Activated CD4-positive, CD25-positive, alpha-beta regulatory T cell treated with anti-CD3 and anti-CD28 coated beads, Interleukin-2, amount 50 U/mL, for 16 hours (primary cell): ENCODE data around the gene CRISPLD2.

Experiments
- DNase-seq: peaks from one replicate; pipeline ENCODE4 v3.0.0-alpha.2; 2020; ENCODE audit warnings: low read depth, low spot score

CRISPLD2 gene

DNA sequence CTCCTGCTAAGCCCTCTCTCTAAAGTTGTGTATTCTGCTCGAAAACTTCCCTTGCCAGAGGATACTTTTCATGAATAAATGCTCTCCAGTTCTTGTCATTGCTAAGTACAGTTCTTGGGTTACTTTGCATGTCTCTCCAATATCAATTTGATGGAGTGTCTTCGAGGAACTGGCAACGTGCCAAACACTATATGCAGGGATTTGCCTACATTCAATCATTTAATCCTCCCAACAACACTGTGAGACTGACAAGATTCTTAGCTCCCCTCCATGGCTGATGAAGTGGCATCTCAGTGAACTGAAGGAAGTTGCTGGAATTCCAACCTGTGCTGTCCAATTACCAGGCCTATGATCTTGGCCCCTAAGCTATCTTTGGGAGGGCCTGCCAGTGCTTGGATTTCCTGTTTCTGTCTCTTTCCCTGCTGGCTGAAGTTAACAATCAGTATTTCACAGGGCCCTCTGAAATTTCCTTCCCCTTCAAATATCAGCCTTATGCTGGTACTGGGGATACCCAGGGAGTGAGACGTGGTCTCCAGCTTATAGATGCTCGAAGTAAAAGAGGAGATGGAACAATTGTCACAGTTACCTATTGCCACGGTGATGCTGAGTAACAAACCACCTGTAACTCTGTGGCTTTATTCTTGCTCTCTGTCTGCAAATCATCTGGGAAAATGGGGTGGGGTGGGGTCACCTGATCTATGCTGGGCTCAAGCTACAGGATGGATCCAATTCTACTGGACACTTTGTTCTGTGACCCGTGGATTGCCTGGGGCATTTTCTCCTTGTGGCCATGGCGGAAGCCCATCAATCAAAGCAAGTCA is 19.4 kb upstream of the CRISPLD2 start:
- no peak for DNase-seq

DNA sequence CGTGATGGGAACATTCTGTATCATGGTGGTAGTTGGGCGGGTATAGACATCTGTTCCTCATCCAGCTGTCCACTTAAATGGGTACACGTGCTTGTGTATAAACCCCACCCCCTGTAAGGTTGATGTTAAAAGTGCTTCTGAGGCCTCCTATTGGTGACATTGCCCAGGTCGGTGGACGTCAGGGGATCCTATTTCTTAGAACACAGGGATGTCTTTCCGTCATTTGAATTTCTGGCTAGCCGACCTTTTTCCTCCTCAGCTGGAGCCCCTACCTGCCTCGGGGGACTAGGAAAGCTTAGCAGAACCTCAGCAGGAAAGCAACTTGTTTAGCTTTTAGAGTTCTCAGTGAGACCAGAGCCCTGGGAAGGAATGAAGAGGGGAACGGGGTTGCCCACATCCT is 16.6 kb upstream of the CRISPLD2 start:
- no peak for DNase-seq

DNA sequence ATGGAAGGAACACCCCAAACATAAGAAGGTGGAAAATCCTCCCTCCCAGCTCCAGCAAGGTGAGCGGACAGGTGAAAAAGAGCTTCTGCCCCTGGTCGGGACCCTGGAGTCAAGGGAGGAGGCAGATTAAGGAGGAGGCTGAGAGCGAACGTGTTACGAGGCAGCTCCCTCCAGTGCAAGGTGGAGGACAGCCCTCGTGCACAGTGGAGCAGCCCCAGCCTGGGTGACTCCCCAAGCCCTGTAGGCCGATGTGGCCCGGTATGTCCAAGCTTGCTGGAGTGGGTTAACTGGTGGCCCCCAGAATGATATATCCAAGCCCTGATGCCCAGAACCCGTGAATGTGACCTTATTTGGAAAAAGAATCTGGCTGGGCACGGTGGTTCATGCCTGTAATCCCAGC is 15.5 kb upstream of the CRISPLD2 start:
- no peak for DNase-seq

DNA sequence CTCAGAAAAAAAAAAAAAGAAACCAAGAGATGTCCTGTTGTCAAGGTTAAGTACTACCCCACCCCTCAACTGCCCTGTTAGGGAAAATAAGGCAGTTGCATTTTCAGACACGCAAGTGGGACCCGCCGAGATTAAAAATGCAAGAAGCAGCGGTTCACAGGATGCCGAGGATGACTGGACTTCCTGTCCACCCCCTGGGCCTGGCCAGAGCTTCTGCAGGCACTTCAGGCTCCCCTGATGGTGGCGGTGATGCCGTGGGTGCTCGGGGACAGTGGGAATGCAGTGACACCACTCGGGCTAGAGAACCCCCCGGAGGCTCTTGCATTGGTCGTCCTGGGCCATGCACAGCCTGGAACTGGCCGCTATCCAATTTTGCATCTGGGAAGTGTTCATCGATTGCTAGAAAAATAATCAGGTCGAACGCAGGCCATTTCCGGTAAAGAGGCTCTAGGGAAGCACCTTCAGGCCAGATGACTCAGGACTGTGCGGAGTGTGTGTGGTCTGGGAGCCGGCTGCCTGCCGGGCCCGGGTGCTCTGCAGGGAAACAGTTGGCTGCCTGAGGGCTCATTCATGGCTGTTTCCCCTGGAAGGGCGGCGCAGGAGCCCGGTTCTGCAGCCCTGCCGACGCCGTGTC is 13.4 kb upstream of the CRISPLD2 start:
- DNase-seq: no peak

DNA sequence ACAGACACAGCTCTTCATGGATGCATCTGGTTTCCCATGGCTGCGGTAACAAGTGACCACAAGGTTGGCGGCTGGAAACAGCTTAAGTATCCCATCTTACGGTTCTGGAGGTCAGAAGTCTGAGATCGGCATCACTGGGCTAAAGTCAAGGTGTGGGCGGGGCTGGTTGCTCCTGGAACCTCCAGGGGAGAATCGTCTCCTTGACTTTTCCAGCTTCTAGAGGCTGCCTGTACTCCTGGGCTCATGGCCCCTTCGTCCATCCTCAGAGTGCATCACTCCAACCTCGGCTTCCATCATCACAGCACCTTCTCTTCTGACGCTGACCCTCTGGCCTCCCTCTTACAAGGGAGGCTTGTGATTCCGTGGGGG is 12.9 kb upstream of the CRISPLD2 start:
- no peak for DNase-seq

DNA sequence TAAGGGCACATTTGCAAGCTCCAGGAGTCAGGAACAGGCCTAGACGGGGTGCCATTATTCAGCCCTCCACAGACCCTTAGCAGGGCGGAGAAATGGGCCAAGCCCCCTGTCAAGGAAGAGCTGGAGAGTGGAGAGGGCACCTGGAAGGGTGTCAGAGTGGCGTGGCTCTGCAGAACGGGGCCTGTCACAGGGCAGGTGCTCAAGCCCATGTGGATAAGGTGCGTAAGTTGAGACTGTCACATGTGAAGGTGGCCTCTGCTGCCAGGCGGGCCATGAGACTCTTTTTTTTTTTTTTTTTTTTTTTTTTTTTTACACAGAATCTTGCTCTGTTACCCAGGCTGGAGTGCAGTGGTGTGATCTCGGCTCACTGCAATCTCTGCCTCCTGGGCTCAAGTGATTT is 12.0 kb upstream of the CRISPLD2 start:
- DNase-seq: no peak

DNA sequence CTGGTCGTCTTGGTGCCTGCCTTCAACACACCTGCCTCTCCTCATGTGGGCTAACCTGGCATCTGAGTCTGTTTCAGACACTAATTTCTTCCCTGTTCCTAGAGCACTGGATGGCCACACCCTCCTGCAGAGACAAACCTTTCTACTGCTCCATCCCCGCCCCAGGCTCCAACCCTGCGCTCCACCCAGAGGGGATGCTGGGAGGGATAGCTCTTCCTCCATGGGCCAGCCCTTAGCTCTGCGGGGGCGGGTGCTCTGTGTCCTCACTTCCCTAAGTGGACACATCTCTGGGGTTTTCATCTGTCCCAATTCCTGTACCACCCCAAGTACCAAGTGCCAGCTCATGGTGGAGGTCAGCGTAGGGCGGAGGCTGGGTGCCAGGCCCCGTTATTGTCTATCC is 11.0 kb upstream of the CRISPLD2 start:
- no peak for DNase-seq

DNA sequence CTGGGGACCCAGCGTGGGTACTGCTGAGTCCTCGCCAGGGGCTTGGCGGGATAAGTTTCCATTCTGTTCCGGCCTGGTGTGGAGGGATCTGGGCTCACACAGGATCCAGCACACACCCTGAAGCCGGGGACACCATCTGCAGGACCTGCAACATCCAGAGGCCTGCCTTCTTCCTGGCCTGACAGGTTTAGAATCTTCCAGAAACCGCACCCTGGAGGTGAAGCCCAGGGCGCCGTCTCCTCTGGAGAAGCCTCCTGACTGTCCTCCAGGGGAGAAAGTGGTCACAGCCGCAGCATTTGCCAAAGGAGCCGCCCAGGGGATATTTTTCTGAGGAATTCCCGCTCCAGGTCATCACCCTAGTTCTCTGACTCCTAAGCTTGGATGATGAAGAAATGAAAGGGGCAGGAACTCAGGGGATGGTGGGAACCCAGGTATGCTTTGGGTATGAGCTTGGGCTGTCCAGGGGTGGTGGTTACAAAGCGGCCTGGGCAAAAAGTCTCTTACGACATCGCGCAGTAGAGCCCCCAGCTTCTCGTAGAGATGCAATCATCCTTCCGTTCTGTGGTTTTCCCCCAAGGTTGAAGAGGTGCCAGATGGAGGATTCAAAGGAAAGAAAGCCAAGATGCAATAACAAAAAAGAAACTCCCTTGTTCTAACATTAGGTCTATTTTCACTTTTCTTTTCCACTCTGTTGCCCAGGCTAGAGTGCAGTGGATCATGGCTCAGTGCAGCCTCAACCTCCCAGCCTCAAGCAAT is 9.1 kb upstream of the CRISPLD2 start:
- DNase-seq: no peak

DNA sequence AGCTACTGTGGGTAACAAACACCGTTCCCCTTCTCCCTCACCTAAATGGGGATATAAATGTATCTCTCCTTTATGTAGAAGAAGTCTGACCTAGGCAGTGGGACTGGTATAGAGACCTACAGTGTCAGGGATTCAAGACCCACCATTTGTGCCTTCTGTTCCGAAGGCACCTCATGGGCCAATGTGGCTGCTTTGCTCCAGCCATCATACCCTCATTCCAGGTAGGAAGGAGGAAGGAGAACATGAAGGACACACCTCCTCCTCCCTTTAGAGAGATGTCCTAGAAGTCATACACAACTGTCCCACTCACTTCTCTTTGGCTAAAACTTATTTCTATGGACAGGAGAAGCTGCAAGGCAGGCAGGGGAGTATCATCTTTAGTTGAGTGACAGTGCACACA is 8.3 kb upstream of the CRISPLD2 start:
- DNase-seq: no peak

DNA sequence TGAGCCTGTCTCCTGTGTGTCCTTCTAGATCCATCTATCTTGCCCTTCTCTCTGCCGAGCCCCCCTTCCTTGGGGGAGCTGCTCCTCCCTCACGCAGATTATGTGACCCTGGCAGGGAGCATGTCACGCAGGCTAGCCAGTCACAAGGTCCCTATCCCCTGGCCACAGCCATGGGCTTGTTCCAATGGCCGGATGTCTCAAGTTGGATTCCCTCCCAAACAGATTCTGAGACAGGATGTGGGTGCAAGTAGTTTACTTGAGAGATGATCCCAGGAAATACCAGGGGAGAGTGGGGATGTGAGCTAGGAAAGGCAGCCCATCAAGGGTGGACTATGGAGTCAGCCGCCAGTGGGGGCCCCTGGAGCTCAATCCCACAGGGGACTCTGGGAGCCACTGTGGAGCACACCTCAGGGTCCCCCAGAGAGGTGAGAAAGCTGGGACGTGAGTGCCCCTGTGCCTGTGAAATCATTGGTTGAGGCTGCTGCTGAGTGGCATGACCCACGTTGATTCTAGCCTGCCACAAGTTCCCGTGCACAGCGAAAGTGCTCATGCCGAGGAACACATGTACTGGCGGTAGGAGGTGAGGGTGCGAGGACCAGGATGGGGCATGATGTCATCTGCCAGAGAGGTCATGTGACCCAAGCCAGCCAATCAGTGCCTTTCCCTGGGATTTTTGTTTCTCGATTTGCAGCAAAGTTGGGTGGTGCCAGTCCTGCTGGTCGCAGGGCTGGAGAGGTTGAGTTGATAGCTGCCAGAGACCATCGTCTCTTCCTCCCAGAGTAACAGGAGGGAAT is 6.4 kb upstream of the CRISPLD2 start:
- DNase-seq: no peak

DNA sequence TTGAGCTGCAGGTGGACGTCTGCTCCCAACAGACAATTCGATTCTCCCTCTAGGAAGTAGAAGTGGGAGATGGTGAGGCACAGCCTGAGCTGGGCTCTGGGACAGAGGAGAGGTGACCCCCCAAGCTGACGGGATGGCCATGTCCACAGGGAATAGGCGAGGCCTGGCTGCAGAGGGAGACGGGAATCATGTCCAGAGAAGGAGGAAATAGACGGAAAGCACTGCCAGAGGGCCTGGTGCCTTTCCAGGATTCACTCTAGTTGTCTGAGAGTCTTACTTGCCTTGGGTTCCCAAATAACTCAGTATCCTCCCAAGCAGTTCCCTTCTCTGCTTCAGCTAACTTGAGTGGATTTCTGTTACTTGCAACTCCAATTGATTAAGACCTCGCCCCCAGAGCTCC is 4.3 kb upstream of the CRISPLD2 start:
- DNase-seq: no peak

DNA sequence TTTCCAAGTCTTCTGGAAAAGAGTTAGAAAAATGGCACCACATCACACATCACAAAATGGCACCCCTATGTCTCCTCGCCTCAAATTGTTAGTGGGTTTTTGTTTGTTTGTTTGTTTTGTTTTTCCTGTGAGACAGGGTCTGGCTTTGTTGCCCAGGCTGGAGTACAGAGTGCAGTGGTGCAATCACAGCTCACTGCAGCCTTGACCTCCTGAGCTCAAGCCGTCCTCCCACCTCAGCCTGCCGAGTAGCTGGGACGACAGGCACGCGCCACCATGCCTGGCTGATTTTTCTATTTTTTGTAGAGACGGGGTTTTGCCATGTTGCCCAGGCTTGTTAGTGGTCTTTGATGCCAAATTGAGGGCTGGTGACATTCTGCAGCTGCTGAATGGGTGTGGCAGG is 3.8 kb upstream of the CRISPLD2 start:
- DNase-seq: no peak

DNA sequence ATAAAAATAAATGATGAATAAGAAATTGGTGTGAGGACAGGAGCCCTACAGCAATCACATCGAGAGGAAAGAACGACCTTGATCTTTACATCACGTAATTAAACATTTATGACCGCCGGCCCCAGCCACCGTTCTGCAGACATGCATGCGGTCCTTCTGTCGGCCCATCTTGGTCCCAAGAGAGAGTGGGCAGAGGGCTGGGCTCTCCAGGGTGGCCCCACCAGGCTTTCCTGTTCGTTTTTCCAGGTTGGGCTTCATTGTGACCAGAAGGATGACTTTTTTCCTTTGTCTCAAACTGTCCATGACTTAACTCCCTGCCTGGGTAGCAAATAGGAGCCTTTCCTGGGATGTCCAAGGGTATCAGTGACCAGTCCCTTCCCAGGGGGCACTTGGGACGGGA is 3.3 kb upstream of the CRISPLD2 start:
- no peak for DNase-seq

DNA sequence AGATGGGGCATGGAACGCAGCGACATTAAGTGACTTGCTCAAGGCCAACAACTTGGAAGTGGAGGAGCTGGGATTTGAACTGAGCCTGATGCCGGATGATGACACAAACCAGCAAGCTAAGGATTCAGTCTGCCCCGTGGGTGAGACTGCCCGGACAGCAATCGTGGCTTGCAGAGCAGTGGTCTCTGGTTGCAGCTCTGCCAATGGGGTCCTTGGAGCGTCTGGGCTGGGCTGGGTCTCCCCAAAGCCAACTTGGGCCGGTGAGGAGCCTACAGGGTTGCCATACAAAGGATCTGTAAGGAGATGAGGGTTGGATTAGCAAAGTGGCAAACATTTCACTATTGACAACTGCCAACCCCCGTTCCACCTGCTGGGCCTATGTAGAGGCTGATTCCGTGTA is 2.6 kb upstream of the CRISPLD2 start:
- no peak for DNase-seq

DNA sequence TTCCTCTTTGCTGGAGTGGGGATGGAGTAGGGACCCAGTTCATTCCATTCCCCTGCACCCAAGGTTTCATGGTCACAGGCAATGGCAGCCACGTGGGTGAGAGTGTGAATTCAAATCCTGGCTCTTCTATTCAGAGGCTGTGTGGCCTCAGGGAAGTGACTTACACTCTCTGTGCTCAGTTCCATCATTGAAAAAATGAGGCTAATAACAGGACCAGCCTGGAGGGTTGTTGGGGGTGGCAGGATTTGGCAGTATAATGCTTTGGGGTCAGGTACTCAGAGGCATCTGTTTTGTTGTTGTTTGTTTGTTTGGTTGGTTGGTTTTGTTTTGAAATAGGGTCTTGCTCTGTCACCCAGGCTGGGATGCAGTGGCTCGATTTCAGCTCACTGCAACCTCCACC is 2.2 kb upstream of the CRISPLD2 start:
- DNase-seq: no peak

DNA sequence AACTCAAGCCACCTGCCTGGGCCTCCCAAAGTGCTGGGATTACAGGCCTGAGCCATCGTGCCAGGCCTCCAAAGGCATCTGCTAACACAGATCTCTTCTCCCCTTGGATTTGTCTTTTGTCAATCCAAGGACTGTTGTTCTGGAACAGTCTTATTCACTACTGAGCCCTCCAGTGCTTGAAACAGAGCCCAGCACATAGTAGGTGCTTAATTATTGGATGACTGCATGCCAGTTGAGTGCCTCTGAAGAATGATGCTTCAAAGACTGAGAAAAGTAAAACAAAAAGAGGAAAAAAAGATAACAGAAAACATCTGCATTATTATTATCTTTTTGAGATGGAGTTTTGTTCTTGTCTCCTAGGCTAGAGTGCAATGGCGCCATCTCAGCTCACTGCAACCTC is 1.7 kb upstream of the CRISPLD2 start:
- DNase-seq: no peak

DNA sequence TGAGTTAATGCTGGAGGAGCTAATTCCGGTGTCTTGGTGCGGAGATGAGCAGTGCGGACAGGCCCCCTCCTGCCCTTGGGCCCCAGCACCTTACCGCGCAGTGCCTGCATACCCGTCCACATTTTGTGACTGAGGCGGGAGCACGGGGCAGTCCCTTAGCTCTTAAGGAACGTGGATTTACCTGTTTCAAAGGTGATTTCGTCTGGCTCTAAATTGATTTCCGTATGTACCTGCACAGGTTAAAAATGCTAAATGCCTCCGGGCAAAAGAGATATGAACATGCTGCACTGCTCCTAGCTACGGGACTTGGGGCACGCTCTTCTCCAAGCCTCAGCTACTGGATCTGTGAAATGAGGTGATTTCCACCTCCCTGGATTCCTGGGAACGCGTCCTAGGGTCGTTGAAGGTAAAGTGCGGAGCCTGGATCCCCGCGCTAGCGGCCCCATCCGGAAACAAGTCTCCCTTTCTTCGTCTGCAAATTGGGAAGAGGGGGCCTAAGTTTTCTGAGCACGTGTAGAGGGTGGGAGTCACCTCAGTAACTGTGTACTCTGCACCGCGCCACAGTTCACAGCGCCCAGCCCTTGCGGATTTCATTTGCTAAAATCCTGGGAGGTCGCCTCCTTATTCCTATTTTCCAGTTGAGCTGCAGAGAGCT is 669 bp upstream of the CRISPLD2 start:
- DNase-seq: no peak

DNA sequence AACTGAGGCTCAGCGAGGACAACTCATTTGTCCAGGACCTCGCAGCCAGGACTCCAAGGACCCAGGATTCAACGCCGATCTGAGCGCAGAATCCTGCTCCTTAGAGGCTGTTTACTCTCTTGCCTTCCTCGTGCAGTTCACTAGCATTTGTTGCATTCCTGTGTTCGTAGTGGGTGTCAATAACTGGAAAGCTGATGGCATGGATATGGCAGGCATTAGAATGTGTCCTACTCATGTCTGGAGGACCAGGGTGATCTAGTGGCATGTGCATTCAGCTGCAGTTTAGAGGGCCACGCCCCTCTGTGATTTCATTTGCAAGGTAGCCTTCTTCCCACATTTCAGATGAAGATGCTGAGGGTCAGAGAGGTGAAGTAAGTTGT is 510 bp downstream of the CRISPLD2 start:
- DNase-seq: no peak

DNA sequence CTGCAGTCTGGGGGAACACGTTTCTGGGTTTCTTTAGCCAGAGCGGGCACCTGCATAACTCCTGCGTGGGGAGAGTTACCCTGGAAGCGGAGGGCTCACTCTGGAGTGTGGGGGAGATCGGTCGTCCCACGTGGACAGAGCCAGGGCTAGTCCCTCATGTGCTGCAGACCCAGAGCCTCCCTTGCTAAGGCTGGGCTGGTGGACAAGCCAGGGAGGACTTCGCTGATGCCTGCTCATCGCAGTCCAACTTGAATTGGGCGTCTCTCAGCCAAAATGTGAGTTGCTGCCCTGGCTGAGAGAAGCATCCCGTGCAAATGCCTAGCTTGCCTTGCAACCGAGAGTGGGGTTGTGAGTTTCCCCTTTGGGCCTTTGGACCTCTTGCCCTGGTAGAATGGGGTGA is 986 bp downstream of the CRISPLD2 start:
- no peak for DNase-seq

DNA sequence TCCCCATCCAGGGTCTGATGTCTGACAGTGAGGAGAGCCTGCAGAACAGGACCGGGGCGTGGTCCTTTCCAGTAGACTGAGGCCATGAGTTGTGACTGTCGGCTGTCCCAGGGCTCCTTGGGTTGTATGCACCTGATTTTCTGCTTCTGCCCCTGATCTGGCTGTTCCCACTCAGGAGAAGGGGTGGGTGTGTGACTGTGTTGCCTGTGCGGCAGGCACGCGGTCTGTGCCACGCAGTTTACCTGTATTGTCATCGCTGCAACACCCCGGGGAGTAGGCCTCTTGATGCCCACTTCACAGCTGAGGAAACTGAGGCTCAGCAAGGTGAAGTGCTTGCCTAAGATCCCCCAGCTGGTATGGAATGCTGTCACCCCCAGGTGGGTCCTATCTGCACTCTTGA is 1.4 kb downstream of the CRISPLD2 start:
- no peak for DNase-seq
